GM12872 (cell line): ENCODE measurements around the gene RCAN2.

Experiments
- TF ChIP-seq, protein P1 (sequence below): IDR thresholded peaks from 3 replicates; pipeline ENCODE4 v1.5.1; 2011; ENCODE audit warnings: low read depth, mild to moderate bottlenecking, low read length, moderate library complexity; ENCODE audit not compliant: insufficient read depth

The RCAN2 gene

DNA sequence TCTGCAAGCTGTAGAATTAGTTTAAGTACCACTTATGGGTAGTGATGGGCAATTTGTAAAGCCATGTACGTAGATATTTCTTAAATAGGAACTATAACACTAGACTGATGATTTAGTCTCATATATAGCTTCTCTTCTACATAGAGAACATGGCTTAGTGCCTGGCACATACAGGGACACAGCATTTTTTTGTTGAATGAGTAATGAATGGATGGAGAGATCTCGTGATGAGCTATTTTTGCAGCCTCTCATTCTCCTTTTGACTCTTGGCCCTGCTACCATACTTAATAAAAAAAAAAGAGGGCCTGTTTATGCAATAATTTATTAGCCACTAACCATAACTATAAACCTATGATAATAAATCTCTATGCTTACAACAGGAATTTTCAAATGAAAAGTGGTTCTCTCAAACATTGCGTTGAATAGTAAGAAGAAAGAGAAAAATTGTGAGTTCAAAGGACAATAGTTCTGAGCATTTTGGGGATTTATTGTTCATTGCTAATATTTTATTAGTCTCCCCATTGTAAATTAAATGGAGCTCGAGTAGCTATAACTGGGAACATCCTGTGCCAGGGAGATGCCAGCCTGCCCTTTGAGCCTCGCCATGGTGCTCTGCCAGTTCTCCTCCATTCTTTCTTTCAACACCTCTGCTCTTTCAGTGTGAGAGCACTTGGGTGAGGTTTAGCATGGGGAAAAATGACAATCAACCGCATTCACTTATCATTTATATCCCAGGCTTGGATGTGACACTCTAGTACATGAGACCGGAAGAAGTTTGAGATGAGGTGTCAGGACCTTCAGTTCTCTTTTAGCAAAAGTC lies 14.7 kb upstream of the RCAN2 start:
- TF ChIP-seq, protein P1, sequence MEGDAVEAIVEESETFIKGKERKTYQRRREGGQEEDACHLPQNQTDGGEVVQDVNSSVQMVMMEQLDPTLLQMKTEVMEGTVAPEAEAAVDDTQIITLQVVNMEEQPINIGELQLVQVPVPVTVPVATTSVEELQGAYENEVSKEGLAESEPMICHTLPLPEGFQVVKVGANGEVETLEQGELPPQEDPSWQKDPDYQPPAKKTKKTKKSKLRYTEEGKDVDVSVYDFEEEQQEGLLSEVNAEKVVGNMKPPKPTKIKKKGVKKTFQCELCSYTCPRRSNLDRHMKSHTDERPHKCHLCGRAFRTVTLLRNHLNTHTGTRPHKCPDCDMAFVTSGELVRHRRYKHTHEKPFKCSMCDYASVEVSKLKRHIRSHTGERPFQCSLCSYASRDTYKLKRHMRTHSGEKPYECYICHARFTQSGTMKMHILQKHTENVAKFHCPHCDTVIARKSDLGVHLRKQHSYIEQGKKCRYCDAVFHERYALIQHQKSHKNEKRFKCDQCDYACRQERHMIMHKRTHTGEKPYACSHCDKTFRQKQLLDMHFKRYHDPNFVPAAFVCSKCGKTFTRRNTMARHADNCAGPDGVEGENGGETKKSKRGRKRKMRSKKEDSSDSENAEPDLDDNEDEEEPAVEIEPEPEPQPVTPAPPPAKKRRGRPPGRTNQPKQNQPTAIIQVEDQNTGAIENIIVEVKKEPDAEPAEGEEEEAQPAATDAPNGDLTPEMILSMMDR: no peak

DNA sequence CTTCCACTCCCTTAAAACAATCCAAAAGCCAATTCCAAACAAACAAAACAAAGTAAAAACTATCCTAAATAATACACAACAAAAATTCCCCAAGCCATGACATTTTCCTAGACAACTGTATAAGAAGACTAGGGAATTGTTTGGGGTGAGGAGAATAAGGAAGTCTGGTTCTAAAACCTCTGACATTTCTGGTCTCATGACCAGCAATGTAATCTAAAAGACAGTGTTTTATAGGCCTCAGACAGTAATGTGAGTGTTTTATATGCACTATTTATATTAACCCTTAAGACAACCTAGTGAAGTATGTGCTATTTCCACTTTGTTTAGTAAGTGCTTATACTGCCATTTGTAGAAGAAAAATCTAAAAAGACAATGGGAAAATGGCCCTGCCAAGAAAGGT lies 13.0 kb upstream of the RCAN2 start:
- TF ChIP-seq, protein P1: no peak

DNA sequence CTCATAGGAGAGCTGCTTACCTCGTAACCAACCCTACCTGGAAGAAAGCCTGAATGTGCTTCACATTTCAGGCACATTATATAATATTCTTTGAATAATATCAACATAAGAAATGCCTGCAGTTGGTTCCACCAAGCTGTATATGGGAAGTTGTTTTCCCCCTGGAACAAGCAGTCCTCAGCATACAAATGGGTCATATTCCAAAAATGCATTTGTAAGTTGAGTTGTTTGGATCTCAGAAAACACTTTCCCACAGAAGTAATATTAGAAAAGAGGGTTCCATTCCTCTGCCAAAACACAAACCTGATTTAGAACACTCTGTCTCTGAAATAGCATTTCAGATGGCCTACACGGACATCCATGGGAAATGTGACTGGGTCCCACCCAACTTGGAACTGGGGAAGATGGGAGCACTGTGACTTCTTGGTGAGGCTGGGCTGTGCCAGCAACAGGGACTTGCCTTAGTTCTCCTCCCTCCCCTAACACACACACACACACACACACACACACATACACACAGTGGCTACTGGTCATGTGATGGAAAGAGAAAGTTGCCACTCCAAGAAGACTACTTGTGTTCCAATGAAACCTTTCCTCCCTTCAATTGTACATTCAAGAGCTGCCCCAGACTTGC lies 11.4 kb upstream of the RCAN2 start:
- TF ChIP-seq, protein P1: no peak

DNA sequence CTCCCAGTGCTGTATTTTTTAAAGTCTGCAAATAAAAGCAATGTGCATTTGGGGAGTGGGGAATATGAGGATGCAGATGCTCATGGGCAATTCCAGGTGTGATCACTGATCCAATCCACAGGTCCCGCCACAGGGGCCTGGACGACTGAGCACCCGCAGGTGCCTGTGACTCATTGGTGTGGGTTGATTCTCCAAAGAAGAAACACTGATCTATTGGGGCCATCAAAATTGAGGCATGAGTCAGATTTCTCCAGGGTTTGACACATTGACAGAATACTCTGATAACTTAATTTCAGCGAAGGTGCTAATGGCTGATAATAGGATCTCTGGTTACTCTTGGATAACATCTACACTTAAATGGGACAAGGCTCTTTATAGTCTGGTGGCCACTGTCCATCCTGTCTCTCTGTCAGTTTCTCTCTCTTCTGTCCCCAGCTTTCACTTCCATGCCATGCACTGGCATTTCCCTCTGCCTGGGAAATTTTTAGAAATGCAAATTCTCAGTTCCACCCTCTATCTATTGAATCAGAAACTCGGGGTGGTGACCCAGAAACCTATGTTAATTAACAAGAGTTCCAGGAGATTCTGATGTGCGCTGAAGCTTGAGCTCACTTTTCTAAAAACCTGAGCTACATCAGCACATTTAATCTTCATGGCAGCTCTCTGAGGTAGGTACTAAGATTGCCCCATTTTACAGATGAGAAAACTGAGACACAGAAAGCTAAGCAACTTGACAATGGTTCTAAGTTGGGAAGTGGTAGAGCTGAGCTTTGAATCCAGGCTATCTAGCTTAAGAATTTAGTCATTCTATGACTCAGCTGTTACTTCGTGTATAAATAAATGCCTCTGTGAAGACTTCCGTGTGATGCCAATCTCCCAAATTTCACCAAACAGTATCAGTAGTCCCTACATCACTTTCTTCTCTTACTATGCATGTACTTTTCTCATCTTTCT lies 10.2 kb upstream of the RCAN2 start:
- TF ChIP-seq, protein P1: no peak

DNA sequence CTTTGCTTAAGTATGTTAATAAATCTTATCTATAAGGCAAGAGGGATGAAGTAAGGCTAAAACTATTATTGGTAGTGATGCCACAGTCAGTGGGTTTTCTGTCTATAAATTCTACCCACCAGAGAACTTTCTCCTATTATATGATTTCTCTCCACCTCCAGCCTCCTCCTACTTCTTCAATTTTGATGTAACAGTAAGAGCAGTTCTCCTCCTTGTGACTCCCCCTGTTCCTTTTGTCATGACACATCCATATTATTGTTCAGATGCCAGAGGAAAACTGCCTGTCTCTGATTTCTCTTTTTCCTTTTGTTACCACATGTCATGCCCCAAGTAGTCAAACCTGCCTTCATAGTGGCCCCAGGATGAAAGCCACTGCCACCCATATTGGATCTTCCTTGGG lies 9.1 kb upstream of the RCAN2 start:
- TF ChIP-seq, protein P1: no peak

DNA sequence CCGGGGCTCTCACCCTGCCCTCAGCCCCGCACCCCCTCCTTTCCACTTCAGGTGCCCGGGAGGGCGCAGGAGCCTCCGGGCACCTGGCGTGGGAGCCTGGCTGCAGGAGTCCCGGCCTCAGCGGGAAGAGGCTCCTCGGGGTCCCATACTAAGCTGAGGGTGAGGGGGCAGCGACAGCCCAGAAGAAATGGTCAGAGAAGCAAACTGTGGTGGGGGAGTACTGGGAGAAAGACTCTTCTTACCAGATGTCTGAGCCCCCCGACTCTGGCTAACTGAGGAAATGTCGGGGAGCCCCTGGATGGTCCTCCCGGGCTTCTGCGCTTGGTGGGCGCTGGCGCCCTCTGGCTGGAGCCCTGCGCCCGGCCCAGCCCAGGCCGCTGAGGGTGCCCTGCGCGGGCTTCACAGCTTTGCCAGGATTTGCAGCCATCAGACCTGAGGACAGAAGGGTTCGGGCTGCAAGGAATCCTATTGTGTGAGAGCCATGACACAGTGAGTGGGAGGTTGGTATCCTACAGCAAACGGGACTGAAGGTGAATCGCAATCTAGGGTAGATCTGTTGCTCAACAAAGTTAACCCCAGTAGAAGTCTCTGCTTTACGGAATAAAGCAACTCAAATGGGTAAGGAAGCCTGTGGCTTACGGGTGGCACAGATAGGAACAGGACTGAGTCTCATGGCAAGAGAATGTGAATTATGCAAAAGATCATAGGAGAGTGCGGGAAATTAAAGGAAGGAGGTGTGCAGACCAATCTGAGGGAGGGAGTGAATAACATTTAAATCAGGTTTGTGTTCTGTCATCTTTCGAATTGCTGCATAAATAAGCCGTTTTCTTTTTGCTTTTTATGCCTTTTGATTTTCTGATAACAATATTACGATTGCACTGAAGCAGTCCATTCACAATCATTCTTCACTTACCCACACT lies 639 bp upstream of the RCAN2 start:
- TF ChIP-seq, protein P1: peak; percentile 52
